H1 (cell line): ENCODE measurements around the gene HOXA10. TPM values are rescaled to one million over a fixed set of nuclear protein-coding genes. Genes with fewer than 3 reads are reported as not detected.

Experiments
- CTCF ChIA-PET: fragments of 300-600 bp; sonication (Branson Sonifier 250); formaldehyde crosslinking; loops from one replicate; lab custom pipeline; 2021; ENCODE audit not compliant: partially characterized antibody; lab: Charles Lee
- POLR2A ChIA-PET: fragments of 300-600 bp; sonication (Branson Sonifier 250); formaldehyde crosslinking; loops from one replicate; lab custom pipeline; 2021; ENCODE audit warnings: inconsistent platforms; ENCODE audit not compliant: partially characterized antibody; lab: Charles Lee
- DNase-seq, 2 experiments: peaks; one replicate each; pipeline versions ENCODE4 v3.0.0 to v3.0.0-alpha.2; 2010 to 2022; ENCODE audit warnings: low spot score in 2 of 2, low read depth in 1 of 2, mixed read lengths in 1 of 2
- FAIRE-seq: peaks from 2 replicates; lab custom pipeline; 2011; peaks lifted over from hg19 to GRCh38; lab: Jason Lieb, UNC
- H2AFZ ChIP-seq: 2 replicates; pipeline ENCODE4 v1.8.1; 2012; ENCODE audit warnings: low read length, inconsistent platforms
- H2AK5ac ChIP-seq: 2 replicates; pipeline ENCODE4 v1.6.1; 2013; ENCODE audit warnings: low read depth, low read length
- H2BK120ac ChIP-seq: replicated peaks from 2 replicates; pipeline ENCODE3; 2013; ENCODE audit warnings: low read depth, low read length, inconsistent platforms
- H2BK12ac ChIP-seq: 2 replicates; pipeline ENCODE4 v1.6.1; 2013; ENCODE audit warnings: low read depth, low read length
- H2BK15ac ChIP-seq: 2 replicates; pipeline ENCODE4 v1.6.1; 2013; ENCODE audit warnings: low read length
- H2BK20ac ChIP-seq: 2 replicates; pipeline ENCODE4 v1.6.1; 2013; ENCODE audit warnings: low read length
- H2BK5ac ChIP-seq: 2 replicates; pipeline ENCODE4 v1.6.1; 2013; ENCODE audit warnings: low read depth, low read length
- H3K14ac ChIP-seq: 2 replicates; pipeline ENCODE4 v1.6.1; 2013; ENCODE audit warnings: inconsistent platforms; ENCODE audit not compliant: insufficient read length
- H3K18ac ChIP-seq: 2 replicates; pipeline ENCODE4 v1.6.1; 2013; ENCODE audit warnings: low read length; ENCODE audit errors: extremely low read depth
- H3K23ac ChIP-seq: 2 replicates; pipeline ENCODE4 v1.6.1; 2013; ENCODE audit warnings: inconsistent platforms; ENCODE audit not compliant: insufficient read length
- H3K23me2 ChIP-seq: 2 replicates; pipeline ENCODE4 v1.6.1; 2013; ENCODE audit warnings: low read depth, low read length
- H3K27ac ChIP-seq: 2 replicates; pipeline ENCODE4 v1.6.1; 2011; ENCODE audit warnings: low read depth, low read length, inconsistent platforms
- H3K27me3 ChIP-seq, 4 experiments: replicated peaks in 1 of 4; 1 replicate in 1 of 4; 2 replicates in 3 of 4; pipeline versions ENCODE4 v1.6.1 to v1.8.1; 2011 to 2013; ENCODE audit warnings: low read length in 3 of 4, mild to moderate bottlenecking in 3 of 4, inconsistent platforms in 2 of 4, mixed read lengths in 2 of 4, moderate library complexity in 1 of 4; ENCODE audit not compliant: control insufficient read depth in 3 of 4, insufficient read depth in 3 of 4; ENCODE audit errors: extremely low read depth in 1 of 4
- H3K36me3 ChIP-seq, 4 experiments: 2 replicates each; pipeline versions ENCODE4 v1.6.1 to v1.8.1; 2011 to 2013; ENCODE audit warnings: mild to moderate bottlenecking in 4 of 4, low read length in 3 of 4, moderate library complexity in 2 of 4, control low read depth in 1 of 4, inconsistent platforms in 1 of 4; ENCODE audit not compliant: insufficient read depth in 4 of 4, control insufficient read depth in 2 of 4
- H3K4ac ChIP-seq: replicated peaks from 2 replicates; pipeline ENCODE3; 2013; ENCODE audit warnings: low read length, low read depth, mixed read lengths, inconsistent platforms; ENCODE audit not compliant: insufficient read length
- H3K4me1 ChIP-seq, 4 experiments: replicated peaks in 1 of 4; 1 replicate in 1 of 4; 2 replicates in 3 of 4; pipeline versions ENCODE4 v1.6.1 to v1.8.1; 2011 to 2013; ENCODE audit warnings: low read length in 3 of 4, inconsistent platforms in 2 of 4, mixed read lengths in 1 of 4; ENCODE audit not compliant: insufficient read depth in 4 of 4, control insufficient read depth in 3 of 4
- H3K4me2 ChIP-seq, 2 experiments: 2 replicates each; pipeline versions ENCODE4 v1.6.1 to v1.8.1; 2011 to 2013; ENCODE audit warnings: low read depth in 2 of 2, low read length in 2 of 2, control low read depth in 1 of 2, inconsistent platforms in 1 of 2, mild to moderate bottlenecking in 1 of 2; ENCODE audit not compliant: insufficient read depth in 1 of 2
- H3K4me3 ChIP-seq, 4 experiments: fragments of 200-600, 300-600 bp in 1 of 4; sonication (generic), shearing (Covaris generic), sonication (Bioruptor Twin) in 1 of 4; 2 replicates each; pipeline versions ENCODE4 v1.5.1 to v1.8.1; 2011 to 2016; ENCODE audit warnings: low read length in 4 of 4, low read depth in 3 of 4, control low read depth in 2 of 4, inconsistent platforms in 2 of 4, mild to moderate bottlenecking in 2 of 4, mixed read lengths in 1 of 4, moderate library complexity in 1 of 4; ENCODE audit not compliant: insufficient read depth in 2 of 4; ENCODE audit errors: extremely low read depth in 1 of 4
- H3K56ac ChIP-seq: replicated peaks from 2 replicates; pipeline ENCODE3; 2013; ENCODE audit warnings: low read depth, mild to moderate bottlenecking, mixed read lengths, low read length, inconsistent platforms; ENCODE audit not compliant: insufficient read length
- H3K79me1 ChIP-seq: 2 replicates; pipeline ENCODE4 v1.6.1; 2013; ENCODE audit warnings: low read depth, low read length, control low read depth
- H3K79me2 ChIP-seq, 2 experiments: 2 replicates each; pipeline versions ENCODE4 v1.6.1 to v1.8.1; 2012 to 2013; ENCODE audit warnings: low read length in 2 of 2, mild to moderate bottlenecking in 2 of 2, inconsistent platforms in 1 of 2; ENCODE audit not compliant: insufficient read depth in 2 of 2, control insufficient read depth in 1 of 2
- H3K9ac ChIP-seq, 4 experiments: replicated peaks in 1 of 4; 1 replicate in 1 of 4; 2 replicates in 3 of 4; pipeline versions ENCODE4 v1.6.1 to v1.8.1; 2011 to 2013; ENCODE audit warnings: low read depth in 3 of 4, low read length in 3 of 4, control low read depth in 2 of 4, mild to moderate bottlenecking in 2 of 4, moderate library complexity in 2 of 4, inconsistent platforms in 1 of 4; ENCODE audit errors: extremely low read depth in 1 of 4
- H3K9me3 ChIP-seq, 2 experiments: 2 replicates each; pipeline versions ENCODE4 v1.6.1 to v1.8.1; 2012 to 2013; ENCODE audit warnings: mild to moderate bottlenecking in 2 of 2, moderate library complexity in 2 of 2, control low read depth in 1 of 2, inconsistent platforms in 1 of 2, low read depth in 1 of 2, low read length in 1 of 2, mixed read lengths in 1 of 2; ENCODE audit not compliant: insufficient read depth in 2 of 2
- H4K20me1 ChIP-seq, 2 experiments: replicated peaks in 1 of 2; 2 replicates each; pipeline versions ENCODE3 to v1.8.1; 2011 to 2013; ENCODE audit warnings: inconsistent platforms in 2 of 2, low read length in 2 of 2, mild to moderate bottlenecking in 1 of 2; ENCODE audit not compliant: insufficient read depth in 2 of 2, control insufficient read depth in 1 of 2
- H4K5ac ChIP-seq: 2 replicates; pipeline ENCODE4 v1.6.1; 2013; ENCODE audit warnings: low read length, low read depth, mixed read lengths, inconsistent platforms; ENCODE audit not compliant: insufficient read length
- H4K8ac ChIP-seq: 2 replicates; pipeline ENCODE4 v1.8.0; 2013; ENCODE audit warnings: mild to moderate bottlenecking, moderate library complexity, low read length, inconsistent platforms; ENCODE audit not compliant: insufficient read depth; ENCODE audit errors: extremely low read depth
- H4K91ac ChIP-seq: replicated peaks from 2 replicates; pipeline ENCODE3; 2013; ENCODE audit warnings: low read length, mixed read lengths, inconsistent platforms; ENCODE audit not compliant: insufficient read length
- EZH2 ChIP-seq: fragments of 200-600 bp; sonication (generic); IDR thresholded peaks from 2 replicates; pipeline ENCODE4 v1.7.1; 2012; ENCODE audit warnings: low read depth, mild to moderate bottlenecking, moderate library complexity, low read length, inconsistent platforms; ENCODE audit not compliant: severe bottlenecking
- WGBS, 2 experiments: shearing (Covaris generic) in 1 of 2; methylation state at CpG; one replicate each; pipeline versions ENCODE4 v1.1.6 to v1.1.7; 2013 to 2015; ENCODE audit warnings: low lambda C conversion rate in 2 of 2, mixed read lengths in 2 of 2, inconsistent platforms in 1 of 2, low coverage in 1 of 2, missing lambda C conversion rate in 1 of 2; ENCODE audit not compliant: insufficient replicate concordance in 2 of 2, insufficient coverage in 1 of 2, insufficient read length in 1 of 2; ENCODE audit errors: extremely low coverage in 1 of 2, missing lambda C conversion rate in 1 of 2; 5-methylcytosine and 5-hydroxymethylcytosine counted together
- polyA plus RNA-seq, 7 experiments: library from polyadenylated mRNA; depleted of rRNA in 3 of 7; stranded (reverse) in 5 of 7; unstranded in 2 of 7; fragments of >200 nt in 5 of 7; fragments of 200-250 nt in 2 of 7; gene quantifications; 1 replicate in 5 of 7; 2 replicates in 1 of 7; 4 replicates in 1 of 7; pipeline versions ENCODE4 v1.2.1 to v1.2.3, GENCODE V29; 2011 to 2013; ENCODE audit warnings: missing spikeins in 2 of 7, mixed read lengths in 2 of 7
- total RNA-seq: library from RNA; stranded (reverse); fragmentation: NEBNext Ultra II Directional; extraction: Animal tissue kit (Norgen Biotek cat#: 25700); gene quantifications from 2 replicates; pipeline ENCODE4 v1.2.1, GENCODE V29; 2021

HOXA10 gene
- total and polyA plus RNA-seq, 2 of the 8 experiments (the other 6 are each of a cell fraction or from before 2014, with no cell fraction given) = not detected

DNA sequence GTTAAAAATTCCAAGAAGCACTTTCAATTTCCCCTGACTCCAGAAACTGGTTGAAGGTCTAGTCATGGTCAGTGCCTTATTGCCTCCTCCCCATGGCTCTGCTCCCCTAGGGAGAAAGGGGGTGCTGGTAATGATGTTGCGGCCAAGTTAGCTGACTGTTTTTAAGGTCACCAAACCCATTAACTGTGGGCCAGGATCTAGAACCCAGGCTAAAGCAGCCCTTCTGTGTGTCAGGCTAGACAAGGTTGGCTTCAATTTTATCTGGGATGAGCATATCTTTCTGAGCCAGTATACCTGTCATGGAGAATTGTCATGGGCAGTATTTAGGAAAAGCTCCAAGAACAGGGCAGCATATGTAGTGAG is 36.9 kb upstream of the HOXA10 start:
- 64% methylated on average over 1 of the region's 1 CpG; no CpG with 5 or more reads in 1 of the 2 experiments for WGBS, 2 experiments
- Histone ChIP-seq H3K4ac (no peak overlapping the region), H3K27me3 (peaks cover 96 to 100% (median 99%) of the 10 kb centered on the region in 4 experiments), H2BK15ac (no peak overlapping the region), H3K36me3 (peaks cover 0 to 4% (median 0%) of the 10 kb centered on the region in 4 experiments; a peak in 1 of 8 replicates), H3K23me2 (no peaks in the 10 kb centered on the region; the same call in 1 of the 2 replicates), H3K9me3 (no peaks in the 10 kb centered on the region), H3K79me2 (no peaks in the 10 kb centered on the region), H3K56ac (no peak overlapping the region), H2BK120ac (no peak overlapping the region), H4K5ac (no peak overlapping the region), H2BK20ac (no peak overlapping the region), H4K8ac (no peak overlapping the region), H2BK5ac (no peak overlapping the region), H3K14ac (no peak overlapping the region), H3K27ac (no peak overlapping the region), H4K91ac (no peak overlapping the region), H4K20me1 (peaks cover 12 to 29% of the 10 kb centered on the region in 2 experiments), H3K9ac (no peak overlapping the region), H3K79me1 (no peaks in the 10 kb centered on the region), H3K4me2 (no peak overlapping the region), H3K4me1 (peaks cover 8 to 17% (median 10%) of the 10 kb centered on the region in 4 experiments), H3K4me3 (no peak overlapping the region), H3K23ac (no peak overlapping the region), H3K18ac (no peak overlapping the region), H2AFZ (no peak overlapping the region), H2BK12ac (no peak overlapping the region), H2AK5ac (0 out of 2 replicates have a peak overlapping the region, but pooled peaks have one; percentile 40)
- FAIRE-seq (no peak), DNase-seq (no peak)
- ChIA-PET POLR2A (no interaction called here), CTCF (interaction anchor here (0.8 to 6.6 kb wide), 25 partner anchors 9 to 882 kb away, joined by 3 to 64 read pairs (median 5); partner anchors contain the start of genes EVX1 and HOXA11)
- peak; percentile 42 for TF ChIP-seq EZH2
